ENCODE results near the gene AKT1S1.
A peak's percentile ranks its signal among the peaks of the same experiment; 100 is the strongest.

AKT1S1 gene

DNA sequence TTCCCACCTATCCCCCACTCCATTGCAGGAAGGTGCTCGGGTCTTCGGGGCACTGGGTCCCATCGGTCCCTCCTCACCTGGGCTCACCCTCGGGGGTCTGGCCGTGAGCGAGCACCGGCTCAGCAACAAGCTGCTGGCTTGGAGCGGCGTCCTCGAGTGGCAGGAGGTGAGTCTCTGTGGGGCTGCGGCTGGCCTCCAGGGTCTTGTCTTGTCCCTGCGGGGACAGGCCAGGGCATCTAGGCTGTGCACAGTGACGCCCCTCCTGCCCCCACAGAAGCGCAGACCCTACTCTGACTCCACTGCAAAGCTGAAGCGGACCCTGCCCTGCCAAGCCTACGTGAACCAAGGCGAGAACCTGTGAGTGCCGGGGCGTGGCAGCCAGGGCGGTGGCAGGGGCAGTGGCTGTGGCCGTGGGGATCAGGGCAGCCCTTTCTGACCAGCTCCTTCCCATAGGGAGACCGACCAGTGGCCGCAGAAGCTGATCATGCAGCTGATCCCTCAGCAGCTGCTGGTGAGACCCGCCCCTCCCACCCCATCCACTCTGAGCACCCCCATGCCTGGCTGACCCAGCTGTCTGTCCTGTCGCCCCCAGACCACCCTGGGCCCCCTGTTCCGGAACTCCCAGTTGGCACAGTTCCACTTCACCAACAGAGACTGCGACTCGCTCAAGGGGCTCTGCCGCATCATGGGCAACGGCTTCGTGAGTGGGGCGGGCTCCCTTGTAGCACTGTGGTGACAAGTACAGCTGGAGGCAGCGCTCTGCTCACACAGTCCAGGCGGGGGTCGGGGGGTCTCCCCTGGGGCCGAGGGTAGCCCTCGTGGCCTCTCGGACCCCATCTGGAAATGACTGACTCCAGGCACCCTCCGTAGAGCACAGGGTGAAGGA, 22.5 kb downstream of the AKT1S1 start:
- TF ChIP-seq, protein P1, sequence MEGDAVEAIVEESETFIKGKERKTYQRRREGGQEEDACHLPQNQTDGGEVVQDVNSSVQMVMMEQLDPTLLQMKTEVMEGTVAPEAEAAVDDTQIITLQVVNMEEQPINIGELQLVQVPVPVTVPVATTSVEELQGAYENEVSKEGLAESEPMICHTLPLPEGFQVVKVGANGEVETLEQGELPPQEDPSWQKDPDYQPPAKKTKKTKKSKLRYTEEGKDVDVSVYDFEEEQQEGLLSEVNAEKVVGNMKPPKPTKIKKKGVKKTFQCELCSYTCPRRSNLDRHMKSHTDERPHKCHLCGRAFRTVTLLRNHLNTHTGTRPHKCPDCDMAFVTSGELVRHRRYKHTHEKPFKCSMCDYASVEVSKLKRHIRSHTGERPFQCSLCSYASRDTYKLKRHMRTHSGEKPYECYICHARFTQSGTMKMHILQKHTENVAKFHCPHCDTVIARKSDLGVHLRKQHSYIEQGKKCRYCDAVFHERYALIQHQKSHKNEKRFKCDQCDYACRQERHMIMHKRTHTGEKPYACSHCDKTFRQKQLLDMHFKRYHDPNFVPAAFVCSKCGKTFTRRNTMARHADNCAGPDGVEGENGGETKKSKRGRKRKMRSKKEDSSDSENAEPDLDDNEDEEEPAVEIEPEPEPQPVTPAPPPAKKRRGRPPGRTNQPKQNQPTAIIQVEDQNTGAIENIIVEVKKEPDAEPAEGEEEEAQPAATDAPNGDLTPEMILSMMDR (conservative IDR thresholded peaks at IDR 0.05): no peak
- peak overlapping the region; percentile 99 for H3K27ac ChIP-seq

DNA sequence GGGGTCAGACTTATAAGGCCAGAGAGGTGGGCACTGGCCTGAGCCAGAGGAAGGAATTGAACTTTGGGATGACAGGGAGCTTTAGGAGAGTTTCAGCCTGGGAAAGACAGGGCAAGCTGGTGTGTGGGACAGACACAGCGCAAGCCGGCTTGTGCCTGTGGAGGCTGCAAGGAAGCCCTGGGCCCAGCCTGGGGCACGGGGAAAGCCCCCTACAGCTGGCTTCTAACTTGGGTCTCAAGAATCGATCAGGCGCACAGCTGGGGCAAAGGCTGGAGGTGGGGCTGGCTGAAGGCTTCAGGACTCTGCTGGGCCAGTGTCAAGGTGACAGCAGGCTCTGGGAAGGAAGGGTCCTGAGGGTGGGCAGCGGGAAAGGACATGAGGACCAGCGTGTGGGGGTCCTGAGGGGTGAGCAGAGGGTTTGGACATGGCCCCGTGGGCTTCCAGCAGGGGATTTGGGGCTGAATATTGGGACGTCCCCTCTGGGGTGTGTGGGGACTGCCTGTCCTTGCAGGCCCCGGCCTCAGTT, 23.2 kb downstream of the AKT1S1 start:
- H3K27ac ChIP-seq: peak overlapping the region; percentile 99
- TF ChIP-seq, protein P1 (conservative IDR thresholded peaks at IDR 0.05): no peak

DNA sequence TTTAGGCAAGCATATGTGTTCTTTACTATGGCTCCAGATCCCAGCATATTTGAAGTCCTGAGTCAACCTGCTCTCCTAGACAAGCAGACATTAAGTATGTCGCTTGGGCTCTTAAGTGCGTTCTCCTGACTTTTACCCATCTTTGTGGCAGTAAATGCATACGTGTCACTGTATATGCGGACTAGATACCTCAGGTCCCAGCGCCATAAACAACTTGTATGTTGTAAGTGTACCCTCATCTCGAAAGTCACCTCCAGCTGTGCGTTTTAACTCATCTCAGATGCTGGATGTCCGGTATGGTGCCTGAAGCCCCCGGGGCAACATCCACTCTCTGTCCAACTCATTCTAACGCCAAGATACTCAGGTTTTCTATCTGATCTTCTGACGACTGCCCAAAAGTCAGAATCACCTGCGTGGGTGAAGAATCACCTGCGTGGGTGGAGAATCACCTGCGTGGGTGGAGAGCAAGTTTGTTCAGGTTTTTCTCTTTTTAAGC, 24.5 kb downstream of the AKT1S1 start:
- H3K27ac ChIP-seq: peak overlapping the region; percentile 99
- TF ChIP-seq, protein P1 (conservative IDR thresholded peaks at IDR 0.05): no peak

DNA sequence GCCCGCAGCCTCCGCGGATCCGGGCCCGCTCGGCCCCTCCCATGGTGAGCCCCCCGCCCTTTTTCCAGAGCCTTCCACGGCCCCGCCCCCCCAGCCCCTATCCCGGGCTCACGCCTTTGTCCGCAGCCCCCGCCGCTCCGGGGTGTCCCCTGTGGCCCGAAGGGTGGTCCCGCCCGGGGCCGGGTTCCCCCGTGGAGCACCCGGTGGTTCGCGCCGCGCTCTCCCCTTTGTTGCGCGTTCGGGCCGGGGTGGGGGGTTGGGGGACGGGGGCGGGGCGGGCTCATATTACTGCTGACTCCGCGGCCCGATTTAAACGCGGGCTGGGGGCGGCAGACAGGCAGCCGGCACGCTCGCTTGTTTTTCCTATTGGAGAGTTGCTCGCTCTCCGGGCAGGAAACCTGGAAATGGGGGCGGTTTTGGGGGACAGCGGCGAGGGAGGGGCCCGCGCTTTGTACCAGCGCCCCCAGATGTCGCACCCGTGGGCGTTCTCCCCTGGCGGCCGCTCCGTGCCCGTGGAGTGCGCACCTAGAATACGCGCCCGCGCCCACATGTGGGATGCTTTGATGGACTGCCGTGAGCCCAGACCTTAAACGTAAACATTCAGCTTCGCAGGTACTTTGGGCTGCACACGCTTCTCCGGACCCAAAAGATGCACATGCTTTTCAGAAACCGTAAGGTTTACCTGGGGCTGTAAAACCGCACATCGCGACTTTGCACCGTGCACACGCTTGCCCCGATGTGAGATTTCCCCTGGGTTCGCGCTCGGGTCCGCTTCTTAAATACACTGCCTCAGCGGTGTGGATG, 25.5 kb downstream of the AKT1S1 start:
- TF ChIP-seq, protein P1 (conservative IDR thresholded peaks at IDR 0.05): no peak
- H3K27ac ChIP-seq: peak overlapping the region; percentile 99

DNA sequence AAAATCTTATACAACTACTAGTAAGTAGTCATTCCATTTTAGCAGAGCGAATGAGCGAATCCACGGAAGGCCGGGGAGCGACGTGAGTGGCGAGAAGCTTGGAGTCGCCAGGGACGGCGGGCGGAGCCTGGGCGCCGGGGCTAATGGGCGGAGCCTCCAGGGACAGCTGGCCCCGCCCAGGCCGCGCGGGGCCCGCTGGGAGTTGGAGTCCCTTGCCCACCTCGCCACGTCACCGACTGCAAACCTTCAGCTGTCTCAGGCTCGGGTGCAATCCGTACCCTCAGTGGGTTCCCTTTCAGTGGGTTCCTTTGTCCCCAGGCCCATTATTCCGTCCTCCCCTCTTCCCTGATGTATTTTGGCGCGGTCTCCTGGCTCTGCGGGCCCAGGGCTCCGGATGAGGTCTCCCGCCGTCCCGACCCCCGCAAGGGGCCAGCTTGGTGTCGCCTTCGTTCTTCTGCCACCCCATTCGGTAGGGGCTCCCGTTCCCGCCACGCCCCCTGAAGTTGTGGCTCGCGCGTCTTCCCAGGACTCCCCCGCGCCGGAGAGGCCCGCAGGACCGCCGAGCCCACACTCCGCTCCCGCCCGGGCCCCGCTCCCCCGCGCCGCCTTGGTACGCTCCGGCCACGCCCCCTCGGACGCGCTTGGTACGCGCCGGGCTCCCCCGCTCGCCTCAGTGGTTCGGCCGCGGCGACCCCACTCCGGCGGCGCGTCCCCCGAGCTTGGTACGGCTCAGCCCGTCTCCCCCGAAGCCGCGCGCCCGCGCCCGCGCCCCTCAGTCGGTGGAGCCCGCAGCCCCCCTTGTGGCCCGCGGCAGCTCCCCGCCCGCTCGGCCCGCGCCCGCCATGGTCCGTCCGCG, 26.4 kb downstream of the AKT1S1 start, which contains the start of gene PTOV1:
TSS of gene PTOV1 (plus strand) at position 673 of the 856 bp plus-strand sequence.
- TF ChIP-seq, protein P1 (conservative IDR thresholded peaks at IDR 0.05): no peak
- H3K27ac ChIP-seq: peak within 1 kb of the TSS; percentile 99

DNA sequence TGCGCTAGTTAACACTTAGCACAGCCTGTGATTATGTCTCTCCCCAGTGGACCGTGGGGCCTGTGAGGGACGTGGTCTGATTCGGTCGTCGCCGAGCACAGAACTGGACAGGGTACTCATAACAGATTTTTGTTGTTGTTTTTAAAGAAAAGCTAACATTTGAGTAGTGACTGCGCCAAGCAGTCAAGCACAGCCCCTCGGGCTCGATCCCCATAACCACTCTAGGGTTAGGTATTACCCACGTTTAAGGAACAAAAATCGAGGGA, 27.0 kb downstream of the AKT1S1 start:
- TF ChIP-seq, protein P1 (conservative IDR thresholded peaks at IDR 0.05): no peak
- peak overlapping the region; percentile 99 for H3K27ac ChIP-seq

Data from VCaP (cell line).